NCI-H345 (cell line): ENCODE measurements around the gene VPS9D1.

Experiments used
- DNase-seq: peaks from one replicate; lab custom pipeline; 2025; lab: John Stamatoyannopoulos, UW

VPS9D1 gene

GRCh38 chr16:89732918-89733242, 12.2 kb upstream of the VPS9D1 start:
- DNase-seq: no peak

GRCh38 chr16:89732142-89732917, 11.6 kb upstream of the VPS9D1 start:
- DNase-seq: no peak

GRCh38 chr16:89730610-89731234, 10.0 kb upstream of the VPS9D1 start:
- no peak for DNase-seq

- no peak for DNase-seq
Observed at GRCh38 chr16:89729863-89730593, 9.3 kb upstream of the VPS9D1 start.

GRCh38 chr16:89729293-89729692, 8.6 kb upstream of the VPS9D1 start:
- DNase-seq: no peak

GRCh38 chr16:89727406-89728120, 6.9 kb upstream of the VPS9D1 start:
- DNase-seq: no peak

- no peak for DNase-seq
Observed at GRCh38 chr16:89723279-89724250, 2.9 kb upstream of the VPS9D1 start.

GRCh38 chr16:89722392-89723278, 1.9 kb upstream of the VPS9D1 start:
- no peak for DNase-seq

GRCh38 chr16:89721546-89722391, 1.1 kb upstream of the VPS9D1 start:
- DNase-seq: peak; percentile 21

GRCh38 chr16:89720551-89720812, 216 bp downstream of the VPS9D1 start:
- DNase-seq: peak; percentile 61

- no peak for DNase-seq
Observed at GRCh38 chr16:89717688-89718505, 2.8 kb downstream of the VPS9D1 start.

GRCh38 chr16:89716916-89717687, 3.6 kb downstream of the VPS9D1 start:
- DNase-seq: no peak

- no peak for DNase-seq
Observed at GRCh38 chr16:89716493-89716892, 4.2 kb downstream of the VPS9D1 start.

- DNase-seq: no peak
Observed at GRCh38 chr16:89712274-89712781, 8.4 kb downstream of the VPS9D1 start.

GRCh38 chr16:89711601-89712273, 9.0 kb downstream of the VPS9D1 start:
- no peak for DNase-seq

- no peak for DNase-seq
Observed at GRCh38 chr16:89710709-89711564, 9.8 kb downstream of the VPS9D1 start.
